Ishikawa (cell line): Measurements from ENCODE around the gene TMEM242.

Experiments used
- CREB1 ChIP-seq: IDR thresholded peaks from 2 replicates; pipeline ENCODE4 v1.6.1; 2012; ENCODE audit warnings: low read depth
- EGR1 ChIP-seq: IDR thresholded peaks from 2 replicates; pipeline ENCODE4 v1.6.1; 2012
- EP300 ChIP-seq: IDR thresholded peaks from 2 replicates; pipeline ENCODE4 v1.6.1; 2012; ENCODE audit warnings: borderline replicate concordance
- RAD21 ChIP-seq: IDR thresholded peaks from 2 replicates; pipeline ENCODE4 v1.6.1; 2012; ENCODE audit warnings: low read depth
- TAF1 ChIP-seq: IDR thresholded peaks from 2 replicates; pipeline ENCODE4 v1.6.1; 2012; ENCODE audit warnings: low read depth, mild to moderate bottlenecking
- YY1 ChIP-seq: IDR thresholded peaks from 2 replicates; pipeline ENCODE4 v1.6.1; 2012; ENCODE audit warnings: low read depth
- ZBTB7A ChIP-seq: IDR thresholded peaks from 2 replicates; pipeline ENCODE4 v1.6.1; 2012; ENCODE audit warnings: low read depth
- TF ChIP-seq, protein P1 (sequence below): IDR thresholded peaks from 2 replicates; pipeline ENCODE4 v1.6.1; 2012; ENCODE audit warnings: low read depth, mild to moderate bottlenecking
- TF ChIP-seq, protein P2 (sequence below): IDR thresholded peaks from 2 replicates; pipeline ENCODE4 v1.6.1; 2012

DNA sequence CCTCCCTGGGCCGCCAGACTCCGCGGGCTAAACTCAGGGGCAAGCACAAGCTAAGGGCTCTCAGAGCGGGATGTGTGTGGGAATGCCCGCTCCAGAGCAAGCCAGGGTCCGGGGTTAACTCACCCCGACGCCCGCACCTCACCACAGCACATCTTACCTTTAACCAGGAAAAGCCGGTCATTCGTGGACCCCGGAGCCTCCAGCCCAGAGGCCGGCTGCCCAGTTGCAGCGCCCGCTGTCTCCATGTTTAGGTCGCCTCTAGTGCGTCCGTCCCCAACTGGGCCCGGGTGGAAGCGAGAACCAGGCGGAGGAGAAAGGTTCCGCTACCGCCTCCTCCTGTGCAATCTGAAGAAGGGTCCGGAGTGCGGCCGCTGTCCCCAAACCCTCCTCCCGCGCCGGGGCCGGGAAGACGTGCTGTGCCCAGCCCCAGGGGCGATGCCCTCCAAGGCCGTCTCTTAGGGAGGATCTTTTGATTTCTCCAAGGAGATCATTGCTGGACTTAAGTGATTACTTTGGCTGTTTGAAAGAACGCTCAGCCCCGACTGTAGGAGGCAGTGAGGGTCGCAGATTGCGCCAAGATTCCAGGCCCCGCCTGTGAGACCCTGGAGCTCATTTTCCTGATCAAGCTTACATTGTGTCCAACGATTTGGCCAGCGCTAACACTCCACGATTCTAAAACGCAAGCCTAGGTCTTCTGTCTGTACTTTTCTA is at the start of gene TMEM242:
- TF ChIP-seq EP300 (peak; percentile 47; the same call in 1 of the 2 replicates), YY1 (peak; percentile 96), CREB1 (no peak), TAF1 (peak; percentile 100), RAD21 (no peak; the same call in 1 of the 2 replicates), EGR1 (peak; percentile 81), ZBTB7A (peak; percentile 81)
- TF ChIP-seq, protein P1, sequence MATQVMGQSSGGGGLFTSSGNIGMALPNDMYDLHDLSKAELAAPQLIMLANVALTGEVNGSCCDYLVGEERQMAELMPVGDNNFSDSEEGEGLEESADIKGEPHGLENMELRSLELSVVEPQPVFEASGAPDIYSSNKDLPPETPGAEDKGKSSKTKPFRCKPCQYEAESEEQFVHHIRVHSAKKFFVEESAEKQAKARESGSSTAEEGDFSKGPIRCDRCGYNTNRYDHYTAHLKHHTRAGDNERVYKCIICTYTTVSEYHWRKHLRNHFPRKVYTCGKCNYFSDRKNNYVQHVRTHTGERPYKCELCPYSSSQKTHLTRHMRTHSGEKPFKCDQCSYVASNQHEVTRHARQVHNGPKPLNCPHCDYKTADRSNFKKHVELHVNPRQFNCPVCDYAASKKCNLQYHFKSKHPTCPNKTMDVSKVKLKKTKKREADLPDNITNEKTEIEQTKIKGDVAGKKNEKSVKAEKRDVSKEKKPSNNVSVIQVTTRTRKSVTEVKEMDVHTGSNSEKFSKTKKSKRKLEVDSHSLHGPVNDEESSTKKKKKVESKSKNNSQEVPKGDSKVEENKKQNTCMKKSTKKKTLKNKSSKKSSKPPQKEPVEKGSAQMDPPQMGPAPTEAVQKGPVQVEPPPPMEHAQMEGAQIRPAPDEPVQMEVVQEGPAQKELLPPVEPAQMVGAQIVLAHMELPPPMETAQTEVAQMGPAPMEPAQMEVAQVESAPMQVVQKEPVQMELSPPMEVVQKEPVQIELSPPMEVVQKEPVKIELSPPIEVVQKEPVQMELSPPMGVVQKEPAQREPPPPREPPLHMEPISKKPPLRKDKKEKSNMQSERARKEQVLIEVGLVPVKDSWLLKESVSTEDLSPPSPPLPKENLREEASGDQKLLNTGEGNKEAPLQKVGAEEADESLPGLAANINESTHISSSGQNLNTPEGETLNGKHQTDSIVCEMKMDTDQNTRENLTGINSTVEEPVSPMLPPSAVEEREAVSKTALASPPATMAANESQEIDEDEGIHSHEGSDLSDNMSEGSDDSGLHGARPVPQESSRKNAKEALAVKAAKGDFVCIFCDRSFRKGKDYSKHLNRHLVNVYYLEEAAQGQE = peak; percentile 49; the same call in 1 of the 2 replicates
- TF ChIP-seq, protein P2, sequence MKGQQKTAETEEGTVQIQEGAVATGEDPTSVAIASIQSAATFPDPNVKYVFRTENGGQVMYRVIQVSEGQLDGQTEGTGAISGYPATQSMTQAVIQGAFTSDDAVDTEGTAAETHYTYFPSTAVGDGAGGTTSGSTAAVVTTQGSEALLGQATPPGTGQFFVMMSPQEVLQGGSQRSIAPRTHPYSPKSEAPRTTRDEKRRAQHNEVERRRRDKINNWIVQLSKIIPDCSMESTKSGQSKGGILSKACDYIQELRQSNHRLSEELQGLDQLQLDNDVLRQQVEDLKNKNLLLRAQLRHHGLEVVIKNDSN = peak; percentile 76
